Stimulated activated CD4-positive, alpha-beta T cell treated with anti-CD3 and anti-CD28 coated beads, Interleukin-2, amount 100 ng/mL, for 4 hours (primary cell): Measurements from ENCODE around the gene POGLUT2.

Experiments used
- DNase-seq: peaks from one replicate; pipeline ENCODE4 v3.0.0-alpha.2; 2020; ENCODE audit warnings: low read depth

Gene POGLUT2

DNA sequence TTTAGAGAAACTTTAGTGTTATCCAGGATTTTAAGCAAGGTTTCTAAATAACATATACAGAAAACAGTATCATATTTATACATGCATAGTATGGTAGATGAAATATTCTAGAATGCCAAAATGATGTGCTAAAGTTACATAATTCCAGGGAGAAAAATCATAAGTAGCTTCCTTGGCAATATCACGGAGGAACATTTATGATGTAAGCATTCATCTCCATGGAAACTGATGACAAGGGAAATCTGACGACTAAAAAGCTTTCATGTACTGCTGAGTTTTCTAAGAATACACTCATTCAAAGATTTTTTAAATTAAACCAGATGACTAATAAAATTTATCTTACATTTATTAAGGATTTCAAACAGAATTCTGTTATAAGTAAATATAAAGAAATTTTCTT is 29.9 kb downstream of the POGLUT2 start:
- no peak for DNase-seq

DNA sequence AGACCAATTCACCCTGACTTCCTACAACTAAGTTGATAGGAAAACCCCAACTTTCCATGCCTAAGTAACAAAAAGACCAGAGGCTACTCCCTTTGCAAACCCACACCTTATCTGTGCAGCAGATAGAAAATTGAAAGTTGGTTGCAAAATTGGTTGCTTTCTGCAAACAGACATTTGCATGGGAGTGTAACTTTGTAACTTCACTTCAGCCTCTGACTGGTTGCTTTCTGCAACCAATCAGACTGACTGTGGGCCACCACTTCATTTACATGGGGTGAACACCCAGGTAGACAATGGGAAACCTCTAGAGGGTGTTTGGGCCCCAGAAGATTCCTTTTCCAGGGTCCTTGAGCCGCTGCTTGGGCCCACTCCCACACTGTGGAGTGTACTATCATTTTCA is 35.0 kb downstream of the POGLUT2 start:
- DNase-seq: no peak

DNA sequence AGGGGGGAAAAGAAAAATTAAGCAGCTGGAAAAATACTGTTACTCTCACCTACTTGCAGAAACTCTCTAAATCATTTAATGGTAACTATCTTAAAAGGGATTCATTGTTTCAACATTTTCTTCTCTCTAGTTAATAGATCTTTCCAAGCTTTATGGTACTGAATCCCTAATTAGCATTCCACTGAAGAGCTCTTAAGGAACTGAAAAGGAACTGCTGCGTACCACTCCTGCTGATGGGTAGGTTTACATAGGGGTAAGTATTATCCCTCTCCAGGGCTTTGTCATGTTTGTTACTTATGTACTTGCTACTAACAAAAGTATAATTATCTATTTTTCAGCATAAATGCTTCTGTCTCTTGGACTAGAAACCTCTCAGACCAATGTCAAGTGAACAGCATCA is 37.7 kb downstream of the POGLUT2 start:
- no peak for DNase-seq

DNA sequence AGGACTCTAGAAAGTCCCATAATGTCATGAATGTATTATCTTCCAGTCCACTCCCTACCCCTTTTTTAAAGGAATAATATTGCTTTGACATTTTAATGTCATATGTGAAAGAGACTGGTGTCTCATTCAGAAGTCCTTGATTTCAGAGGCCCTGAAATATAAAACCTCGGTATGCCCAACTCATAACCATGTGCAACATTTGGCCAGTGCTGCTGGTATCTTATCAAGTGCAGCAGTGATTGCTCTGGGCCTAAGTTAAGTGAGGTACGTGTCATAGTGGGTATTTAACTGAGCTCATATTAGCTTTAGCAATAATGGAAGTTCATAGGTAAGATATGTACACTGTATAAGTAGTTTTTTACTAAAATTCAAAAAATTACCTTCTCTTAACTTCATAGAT is 39.9 kb downstream of the POGLUT2 start:
- no peak for DNase-seq

- DNase-seq: no peak
These were observed 41.8 kb downstream of the POGLUT2 start for GRCh38 chr13:102757006-102757405.

DNA sequence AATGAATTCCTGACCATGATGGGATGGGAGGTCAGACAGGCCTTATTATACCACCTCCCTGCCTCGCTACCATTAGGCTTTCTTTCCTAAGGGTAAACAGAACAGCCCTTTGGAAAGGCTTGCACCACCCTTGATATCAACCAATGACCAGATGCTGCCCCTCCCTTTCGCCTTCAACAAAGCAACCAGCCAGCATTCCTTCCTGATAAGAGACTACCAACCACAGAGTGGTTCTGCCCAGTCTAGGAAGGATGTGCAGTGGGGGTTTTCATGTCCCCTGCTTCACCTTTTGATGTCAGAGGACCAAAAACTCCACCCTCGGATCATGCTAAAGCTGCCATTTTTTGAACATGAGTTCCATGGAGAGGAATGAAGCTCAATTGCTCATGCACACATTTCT is 46.9 kb downstream of the POGLUT2 start:
- DNase-seq: no peak

DNA sequence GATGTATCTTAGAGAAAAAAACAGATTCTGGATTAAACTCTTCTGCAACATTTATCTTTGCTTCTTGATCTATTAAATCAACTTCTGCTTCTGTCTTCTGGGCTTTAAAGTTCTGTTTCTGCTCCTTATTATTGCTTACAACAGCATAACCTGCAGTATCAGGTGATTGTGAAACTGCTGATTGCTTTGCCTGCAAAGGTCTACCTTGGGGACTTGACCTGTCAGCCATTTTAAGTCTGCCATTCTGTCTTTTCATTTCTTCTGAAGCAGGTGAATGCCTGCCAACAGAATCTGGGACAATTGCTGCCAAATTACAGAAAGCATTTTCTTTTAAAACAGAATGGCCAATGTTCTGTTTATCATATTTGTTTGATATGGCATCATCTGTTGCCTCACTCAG is 56.3 kb downstream of the POGLUT2 start:
- DNase-seq: no peak

DNA sequence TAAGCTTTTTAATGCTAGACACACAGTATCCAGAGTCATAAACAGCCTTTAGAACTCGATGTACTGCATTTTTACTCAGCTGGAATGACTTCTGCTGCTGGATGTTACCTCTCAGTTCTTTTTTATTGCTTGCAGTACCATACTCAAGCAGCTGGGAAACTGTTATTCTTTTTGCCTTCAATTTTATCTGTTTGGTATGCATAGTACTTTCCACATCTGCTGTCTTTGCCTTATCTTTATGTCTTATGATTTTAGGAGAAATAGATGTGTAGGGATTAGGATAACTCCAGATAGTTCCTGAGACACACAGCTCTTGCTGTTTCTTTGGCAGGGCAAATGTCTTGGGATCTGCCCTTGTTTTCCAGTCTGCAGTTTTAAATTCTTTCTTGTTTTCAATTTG is 56.7 kb downstream of the POGLUT2 start:
- DNase-seq: no peak
